ENCODE results near the gene RPL19.

The RPL19 gene

GRCh38 chr17:39222866-39223834, 23.1 kb downstream of the RPL19 start:
- peaks cover 9% of the 10 kb centered on the region for H3K4me1 ChIP-seq (ENCODE audit: control insufficient read depth, insufficient read depth, low read length)
- no peaks in the 10 kb centered on the region for H3K36me3 ChIP-seq (ENCODE audit: control insufficient read depth, insufficient read depth, low read length)
- no peak overlapping the region for H3K4me3 ChIP-seq (ENCODE audit: insufficient read depth, low read depth, low read length)
- peaks cover 73% of the 10 kb centered on the region for H3K27me3 ChIP-seq (ENCODE audit: control insufficient read depth, insufficient read depth, low read length, poor library complexity, severe bottlenecking)
- H3K9me3 ChIP-seq (ENCODE audit: control insufficient read depth, low read length): no peaks in the 10 kb centered on the region
- 83 to 87% methylated on average over 9 of the region's 9 CpGs for WGBS, 2 experiments
- no peak overlapping the region for H3K27ac ChIP-seq (ENCODE audit: insufficient read depth, low read depth, low read length, poor library complexity, severe bottlenecking)

DNA sequence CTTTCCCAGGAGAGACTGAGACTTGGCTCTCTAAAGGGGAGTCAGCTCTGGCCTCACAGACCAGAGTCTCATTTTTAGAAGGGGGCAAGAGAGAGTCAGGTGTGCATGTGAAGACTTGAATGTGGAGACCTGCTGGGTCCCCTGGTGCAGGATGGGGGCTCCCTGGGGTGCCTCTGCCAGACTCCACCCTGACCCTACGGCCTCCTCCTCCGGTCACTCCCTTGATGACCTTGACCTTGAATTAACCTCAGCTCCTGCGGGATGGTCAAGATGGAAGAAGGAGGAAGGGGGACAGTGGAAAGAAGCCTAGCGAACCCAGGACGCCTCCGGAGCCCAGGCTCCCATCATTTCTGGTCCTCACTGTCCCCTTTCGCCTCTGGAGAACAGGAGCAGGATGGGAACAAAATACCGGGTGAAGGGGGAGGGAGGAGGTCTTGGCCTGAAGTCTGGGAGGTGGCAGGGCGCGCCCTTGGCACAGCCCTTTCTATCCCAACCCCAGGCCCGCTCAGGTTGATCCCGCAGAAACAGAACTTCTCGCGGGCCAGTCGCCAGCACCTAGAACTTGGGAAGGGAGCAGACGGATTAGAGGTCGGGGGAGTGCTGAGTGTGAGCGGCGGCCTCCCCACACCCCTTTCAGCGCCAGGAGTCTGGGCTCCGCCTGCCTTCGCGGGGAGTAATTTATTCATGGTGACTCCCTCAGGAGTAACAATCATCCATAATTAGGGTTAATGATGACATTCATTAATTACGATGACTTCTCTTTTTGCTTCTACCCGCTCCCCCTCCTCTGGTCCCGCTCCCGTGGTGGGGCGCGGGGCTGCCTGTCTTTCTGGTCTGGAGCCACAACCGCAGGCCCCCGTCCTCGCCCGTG, 24.1 kb downstream of the RPL19 start:
- Histone ChIP-seq H3K27me3 (ENCODE audit: control insufficient read depth, insufficient read depth, low read length, poor library complexity, severe bottlenecking) (peaks cover 63% of the 10 kb centered on the region), H3K27ac (ENCODE audit: insufficient read depth, low read depth, low read length, poor library complexity, severe bottlenecking) (no peak overlapping the region), H3K36me3 (ENCODE audit: control insufficient read depth, insufficient read depth, low read length) (no peaks in the 10 kb centered on the region), H3K4me1 (ENCODE audit: control insufficient read depth, insufficient read depth, low read length) (peaks cover 9% of the 10 kb centered on the region), H3K4me3 (ENCODE audit: insufficient read depth, low read depth, low read length) (no peak overlapping the region), H3K9me3 (ENCODE audit: control insufficient read depth, low read length) (no peaks in the 10 kb centered on the region)
- WGBS, 2 experiments: 16 to 19% methylated on average over 33 of the region's 33 CpGs

DNA sequence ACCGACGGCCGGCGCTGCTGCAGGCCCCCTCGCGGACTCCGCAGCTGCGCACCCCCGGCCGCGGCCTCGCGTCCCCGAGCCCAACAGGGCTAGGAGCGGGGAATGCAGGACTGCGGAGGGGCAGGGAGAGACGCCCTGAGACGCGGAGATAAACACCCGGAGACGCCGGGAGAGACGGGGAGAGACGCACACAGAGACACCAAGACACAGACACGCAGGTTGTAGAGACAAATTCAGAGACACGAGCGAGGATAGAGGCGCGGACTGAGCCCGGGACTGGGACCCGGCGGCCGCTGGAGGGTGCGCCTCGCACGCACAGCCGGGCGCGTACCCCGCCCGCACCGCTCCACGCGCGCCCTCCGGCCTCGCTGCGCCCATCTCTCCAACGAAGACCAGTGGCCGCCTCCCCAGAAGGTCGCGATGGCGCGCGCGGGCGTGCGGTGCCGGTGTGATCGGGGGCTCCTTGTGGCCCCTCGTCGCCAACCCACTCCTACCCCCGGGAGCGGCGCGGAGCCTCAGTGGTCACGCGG, 24.8 kb downstream of the RPL19 start:
- Histone ChIP-seq H3K4me3 (ENCODE audit: insufficient read depth, low read depth, low read length) (no peak overlapping the region), H3K27me3 (ENCODE audit: control insufficient read depth, insufficient read depth, low read length, poor library complexity, severe bottlenecking) (peaks cover 56% of the 10 kb centered on the region), H3K9me3 (ENCODE audit: control insufficient read depth, low read length) (no peaks in the 10 kb centered on the region), H3K27ac (ENCODE audit: insufficient read depth, low read depth, low read length, poor library complexity, severe bottlenecking) (no peak overlapping the region), H3K4me1 (ENCODE audit: control insufficient read depth, insufficient read depth, low read length) (peaks cover 9% of the 10 kb centered on the region), H3K36me3 (ENCODE audit: control insufficient read depth, insufficient read depth, low read length) (no peaks in the 10 kb centered on the region)
- 3% methylated on average over 68 of the region's 68 CpGs for WGBS, 2 experiments

DNA sequence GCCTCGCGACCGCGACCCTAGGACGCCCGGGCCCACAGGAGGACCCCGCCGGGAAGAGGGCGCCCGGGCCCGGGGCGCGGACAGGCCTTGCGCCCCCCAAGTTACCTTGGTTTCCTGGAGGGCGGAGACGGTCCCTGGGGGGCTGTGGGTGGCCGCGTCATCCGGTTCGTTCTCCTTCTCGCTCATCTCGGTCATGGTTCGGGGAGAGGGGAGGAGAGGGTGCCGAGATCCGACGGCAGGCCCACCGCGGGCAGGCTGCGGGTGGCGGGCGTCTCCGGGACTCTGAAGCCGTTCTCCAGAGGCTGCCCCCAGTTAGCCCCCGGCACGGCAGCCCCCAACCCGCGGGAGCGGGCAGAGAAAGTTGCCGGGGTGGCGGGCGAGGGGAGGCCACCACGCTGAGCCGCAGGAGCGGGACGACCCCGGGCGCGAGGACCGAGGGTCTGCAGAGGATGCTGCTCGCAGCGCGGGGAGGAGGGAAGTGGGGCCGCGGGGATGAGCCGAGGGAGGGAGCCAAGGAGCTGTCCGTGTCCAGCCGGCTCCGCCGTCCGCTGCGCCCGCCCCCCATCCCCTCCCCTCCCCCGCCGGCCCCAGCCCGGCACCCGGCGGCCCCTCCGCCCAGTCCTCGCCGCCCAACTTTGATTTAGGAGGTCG, 25.4 kb downstream of the RPL19 start, which contains the start of gene STAC2:
STAC2 (minus strand) TSS at position 638 of the 651 bp plus-strand sequence; CDS start at position 195, 443 bp downstream.
- 2% methylated on average over 69 to 71 of the region's 71 CpGs for WGBS, 2 experiments
- Histone ChIP-seq H3K4me1 (ENCODE audit: control insufficient read depth, insufficient read depth, low read length) (peaks cover 9% of the 10 kb centered on the region), H3K27me3 (ENCODE audit: control insufficient read depth, insufficient read depth, low read length, poor library complexity, severe bottlenecking) (peaks cover 53% of the 10 kb centered on the region), H3K9me3 (ENCODE audit: control insufficient read depth, low read length) (no peaks in the 10 kb centered on the region), H3K4me3 (ENCODE audit: insufficient read depth, low read depth, low read length) (peak within 1 kb of the TSS; percentile 27), H3K27ac (ENCODE audit: insufficient read depth, low read depth, low read length, poor library complexity, severe bottlenecking) (no peak within 1 kb of the TSS), H3K36me3 (ENCODE audit: control insufficient read depth, insufficient read depth, low read length) (no peaks in the 10 kb centered on the region)

GRCh38 chr17:39225959-39226683, 26.0 kb downstream of the RPL19 start:
- 18 to 19% methylated on average over 24 of the region's 24 CpGs for WGBS, 2 experiments
- Histone ChIP-seq H3K4me1 (ENCODE audit: control insufficient read depth, insufficient read depth, low read length) (peaks cover 12% of the 10 kb centered on the region), H3K4me3 (ENCODE audit: insufficient read depth, low read depth, low read length) (peak overlapping the region; percentile 16), H3K9me3 (ENCODE audit: control insufficient read depth, low read length) (no peaks in the 10 kb centered on the region), H3K36me3 (ENCODE audit: control insufficient read depth, insufficient read depth, low read length) (no peaks in the 10 kb centered on the region), H3K27me3 (ENCODE audit: control insufficient read depth, insufficient read depth, low read length, poor library complexity, severe bottlenecking) (peaks cover 53% of the 10 kb centered on the region), H3K27ac (ENCODE audit: insufficient read depth, low read depth, low read length, poor library complexity, severe bottlenecking) (no peak overlapping the region)

- Histone ChIP-seq H3K27ac (ENCODE audit: insufficient read depth, low read depth, low read length, poor library complexity, severe bottlenecking) (no peak overlapping the region), H3K36me3 (ENCODE audit: control insufficient read depth, insufficient read depth, low read length) (no peaks in the 10 kb centered on the region), H3K9me3 (ENCODE audit: control insufficient read depth, low read length) (no peaks in the 10 kb centered on the region), H3K4me3 (ENCODE audit: insufficient read depth, low read depth, low read length) (no peak overlapping the region), H3K27me3 (ENCODE audit: control insufficient read depth, insufficient read depth, low read length, poor library complexity, severe bottlenecking) (peaks cover 41% of the 10 kb centered on the region), H3K4me1 (ENCODE audit: control insufficient read depth, insufficient read depth, low read length) (peaks cover 21% of the 10 kb centered on the region)
- WGBS, 2 experiments: 87 to 89% methylated on average over 2 of the region's 2 CpGs
These were observed 27.4 kb downstream of the RPL19 start for GRCh38 chr17:39227364-39227919.

DNA sequence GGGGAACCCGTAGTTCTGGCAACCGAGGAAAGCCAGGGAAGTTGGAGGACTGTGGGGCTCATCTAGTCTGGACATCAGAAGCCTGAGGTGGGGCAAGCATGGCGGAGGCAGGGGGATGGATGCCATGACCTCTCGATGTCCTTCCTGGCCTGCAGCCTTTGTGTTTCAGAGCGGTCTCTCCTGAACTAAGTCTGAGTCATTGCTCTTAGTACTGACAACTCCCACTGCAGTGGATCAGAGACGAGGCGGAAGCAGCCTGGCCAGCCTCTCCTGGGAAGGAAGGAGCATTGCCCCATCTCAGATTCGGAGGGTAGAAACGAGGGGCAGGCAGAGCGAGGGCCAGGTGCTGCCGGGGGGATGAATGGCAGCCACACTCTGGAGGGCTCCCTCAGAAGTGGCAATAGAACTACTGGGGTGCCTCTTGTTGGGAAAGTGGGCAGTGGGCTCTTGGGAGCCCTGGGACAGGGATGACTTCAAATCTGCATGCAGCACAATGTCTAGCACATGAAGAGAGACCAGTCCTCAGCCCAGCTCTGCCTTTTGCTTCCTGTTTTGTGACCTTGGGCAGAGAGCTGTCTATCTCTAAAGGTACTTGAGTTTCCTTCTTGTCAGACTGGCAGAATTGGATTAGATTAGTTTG, 29.3 kb downstream of the RPL19 start:
- H3K4me1 ChIP-seq (ENCODE audit: control insufficient read depth, insufficient read depth, low read length): peaks cover 19% of the 10 kb centered on the region
- WGBS, 2 experiments: 76 to 84% methylated on average over 11 of the region's 11 CpGs
- H3K36me3 ChIP-seq (ENCODE audit: control insufficient read depth, insufficient read depth, low read length): no peaks in the 10 kb centered on the region
- peaks cover 21% of the 10 kb centered on the region for H3K27me3 ChIP-seq (ENCODE audit: control insufficient read depth, insufficient read depth, low read length, poor library complexity, severe bottlenecking)
- H3K4me3 ChIP-seq (ENCODE audit: insufficient read depth, low read depth, low read length): no peak overlapping the region
- no peak overlapping the region for H3K27ac ChIP-seq (ENCODE audit: insufficient read depth, low read depth, low read length, poor library complexity, severe bottlenecking)
- H3K9me3 ChIP-seq (ENCODE audit: control insufficient read depth, low read length): no peaks in the 10 kb centered on the region

DNA sequence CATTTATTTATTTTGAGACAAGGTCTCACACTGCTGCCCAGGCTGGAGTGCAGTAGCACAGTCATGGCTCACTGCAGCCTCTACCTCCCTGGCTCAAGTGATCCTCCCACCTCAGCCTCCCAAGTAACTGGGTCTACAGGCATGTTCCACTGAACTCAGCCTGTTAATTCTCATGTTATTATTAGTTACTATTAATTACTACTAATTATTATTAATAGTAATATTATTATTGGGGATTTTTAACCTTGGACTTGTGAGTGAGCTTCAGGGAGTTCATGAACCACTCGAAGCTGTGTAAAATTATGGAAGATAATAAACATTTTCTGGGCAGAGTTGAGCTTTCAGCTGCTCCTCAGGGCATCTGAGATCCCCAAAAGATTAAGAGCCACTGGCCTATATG, 30.3 kb downstream of the RPL19 start:
- 94 to 95% methylated on average over 1 of the region's 1 CpG for WGBS, 2 experiments
- Histone ChIP-seq H3K27me3 (ENCODE audit: control insufficient read depth, insufficient read depth, low read length, poor library complexity, severe bottlenecking) (peaks cover 11% of the 10 kb centered on the region), H3K4me3 (ENCODE audit: insufficient read depth, low read depth, low read length) (no peak overlapping the region), H3K9me3 (ENCODE audit: control insufficient read depth, low read length) (no peaks in the 10 kb centered on the region), H3K4me1 (ENCODE audit: control insufficient read depth, insufficient read depth, low read length) (peaks cover 12% of the 10 kb centered on the region), H3K36me3 (ENCODE audit: control insufficient read depth, insufficient read depth, low read length) (no peaks in the 10 kb centered on the region), H3K27ac (ENCODE audit: insufficient read depth, low read depth, low read length, poor library complexity, severe bottlenecking) (no peak overlapping the region)

Measured in ectodermal cell (in vitro differentiated cells).